Activated CD4-positive, alpha-beta T cell treated with anti-CD3 and anti-CD28 coated beads, Interleukin-10, Interleukin-2, amounts not matched to agents 100 ng/mL and 50 ng/mL, durations not matched to agents 16 hours and 8 hours (primary cell): ENCODE data around the gene TMEFF2.
"Not testable (repeated sequence)": the region's sequence is repeated elsewhere in the genome, so short reads cannot be mapped to it uniquely, and the experiment has no call there.

Source experiments
- DNase-seq: peaks from one replicate; pipeline ENCODE4 v3.0.0-alpha.2; 2020

Gene TMEFF2

GRCh38 chr2:192127434-192127833 is 67.3 kb downstream of the TMEFF2 start:
- no peak for DNase-seq

- DNase-seq, result no peak
These were observed 67.8 kb downstream of the TMEFF2 start for GRCh38 chr2:192126912-192127311.

- no peak for DNase-seq
These were observed 68.3 kb downstream of the TMEFF2 start for GRCh38 chr2:192126426-192126825.

- no peak for DNase-seq
These were observed 70.2 kb downstream of the TMEFF2 start for GRCh38 chr2:192124571-192124970.

- no peak for DNase-seq
These were observed 70.9 kb downstream of the TMEFF2 start for GRCh38 chr2:192123847-192124246.

- DNase-seq, result no peak
These were observed 71.8 kb downstream of the TMEFF2 start for GRCh38 chr2:192122946-192123345.

GRCh38 chr2:192122141-192122540 is 72.6 kb downstream of the TMEFF2 start:
- DNase-seq, result no peak

GRCh38 chr2:192119536-192119935 is 75.2 kb downstream of the TMEFF2 start:
- no peak for DNase-seq

GRCh38 chr2:192117705-192118104 is 77.0 kb downstream of the TMEFF2 start:
- no peak for DNase-seq

GRCh38 chr2:192111536-192111935 is 83.2 kb downstream of the TMEFF2 start:
- DNase-seq, result not testable (repeated sequence)

GRCh38 chr2:192099742-192100141 is 95.0 kb downstream of the TMEFF2 start:
- DNase-seq, result no peak

GRCh38 chr2:192098814-192099491 is 95.8 kb downstream of the TMEFF2 start:
- DNase-seq, result no peak

GRCh38 chr2:192091476-192091875 is 103.3 kb downstream of the TMEFF2 start:
- DNase-seq, result no peak

GRCh38 chr2:192090911-192091310 is 103.8 kb downstream of the TMEFF2 start:
- DNase-seq, result no peak

- no peak for DNase-seq
These were observed 107.3 kb downstream of the TMEFF2 start for GRCh38 chr2:192087398-192087958.

- no peak for DNase-seq
These were observed 112.6 kb downstream of the TMEFF2 start for GRCh38 chr2:192082121-192082520.

- DNase-seq, result not testable (repeated sequence)
These were observed 114.6 kb downstream of the TMEFF2 start for GRCh38 chr2:192080096-192080495.

- DNase-seq, result no peak
These were observed 120.9 kb downstream of the TMEFF2 start for GRCh38 chr2:192073878-192074277.

GRCh38 chr2:192072778-192073177 is 122.0 kb downstream of the TMEFF2 start:
- DNase-seq, result no peak

- no peak for DNase-seq
These were observed 122.5 kb downstream of the TMEFF2 start for GRCh38 chr2:192072261-192072660.

GRCh38 chr2:192070099-192070498 is 124.6 kb downstream of the TMEFF2 start:
- no peak for DNase-seq

GRCh38 chr2:192069417-192069816 is 125.3 kb downstream of the TMEFF2 start:
- DNase-seq, result no peak

- DNase-seq, result no peak
These were observed 125.8 kb downstream of the TMEFF2 start for GRCh38 chr2:192068966-192069365.

- DNase-seq, result no peak
These were observed 127.1 kb downstream of the TMEFF2 start for GRCh38 chr2:192067631-192068030.

GRCh38 chr2:192064459-192064858 is 130.3 kb downstream of the TMEFF2 start:
- DNase-seq, result no peak
